Bronchial epithelial cell (primary cell): ENCODE measurements around the gene MRGPRD. TPM values are rescaled to one million over a fixed set of nuclear protein-coding genes. Genes with fewer than 3 reads are reported as not detected.

Source experiments
- DNase-seq: peaks from one replicate; pipeline ENCODE4 v3.0.0-alpha.2; 2010; ENCODE audit warnings: low read depth
- FAIRE-seq: peaks from 2 replicates; lab custom pipeline; 2011; peaks lifted over from hg19 to GRCh38; lab: Jason Lieb, UNC
- H3K27me3 ChIP-seq: 2 replicates; pipeline ENCODE4 v1.5.1; 2011; ENCODE audit warnings: low read length; ENCODE audit not compliant: control insufficient read depth, insufficient read depth
- H3K36me3 ChIP-seq: 2 replicates; pipeline ENCODE4 v1.5.1; 2011; ENCODE audit warnings: low read length; ENCODE audit not compliant: control insufficient read depth, insufficient read depth
- H3K4me3 ChIP-seq: 2 replicates; pipeline ENCODE4 v1.5.1; 2011; ENCODE audit warnings: mild to moderate bottlenecking, low read depth, low read length, control low read depth
- total RNA-seq: library from RNA; depleted of rRNA; stranded (reverse); fragments of >200 nt; gene quantifications from 2 replicates; pipeline ENCODE4 v1.2.1, GENCODE V29; 2014
- TF ChIP-seq, protein P1 (sequence below): IDR thresholded peaks from 2 replicates; pipeline ENCODE4 v1.5.1; 2011; ENCODE audit warnings: mild to moderate bottlenecking, moderate library complexity, low read length, control low read depth, inconsistent platforms; ENCODE audit not compliant: insufficient read depth, severe bottlenecking

MRGPRD gene, protein sequence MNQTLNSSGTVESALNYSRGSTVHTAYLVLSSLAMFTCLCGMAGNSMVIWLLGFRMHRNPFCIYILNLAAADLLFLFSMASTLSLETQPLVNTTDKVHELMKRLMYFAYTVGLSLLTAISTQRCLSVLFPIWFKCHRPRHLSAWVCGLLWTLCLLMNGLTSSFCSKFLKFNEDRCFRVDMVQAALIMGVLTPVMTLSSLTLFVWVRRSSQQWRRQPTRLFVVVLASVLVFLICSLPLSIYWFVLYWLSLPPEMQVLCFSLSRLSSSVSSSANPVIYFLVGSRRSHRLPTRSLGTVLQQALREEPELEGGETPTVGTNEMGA
- total RNA-seq: not detected in 2 replicates

DNA sequence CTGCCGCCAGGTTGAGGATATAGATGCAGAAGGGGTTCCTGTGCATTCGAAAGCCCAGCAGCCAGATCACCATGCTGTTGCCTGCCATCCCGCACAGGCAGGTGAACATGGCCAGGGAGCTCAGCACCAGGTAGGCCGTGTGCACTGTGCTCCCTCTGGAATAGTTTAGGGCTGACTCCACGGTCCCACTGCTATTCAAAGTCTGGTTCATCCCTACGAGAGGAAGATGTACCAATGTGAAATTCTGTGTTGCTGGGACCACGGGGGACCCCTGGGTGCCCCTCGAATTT is at the start of gene MRGPRD:
Gene MRGPRD, minus strand, starts transcription at position 211 of the 290 bp plus-strand sequence. Its CDS starts 0 bp downstream, at position 211.
- no peak for FAIRE-seq

DNA sequence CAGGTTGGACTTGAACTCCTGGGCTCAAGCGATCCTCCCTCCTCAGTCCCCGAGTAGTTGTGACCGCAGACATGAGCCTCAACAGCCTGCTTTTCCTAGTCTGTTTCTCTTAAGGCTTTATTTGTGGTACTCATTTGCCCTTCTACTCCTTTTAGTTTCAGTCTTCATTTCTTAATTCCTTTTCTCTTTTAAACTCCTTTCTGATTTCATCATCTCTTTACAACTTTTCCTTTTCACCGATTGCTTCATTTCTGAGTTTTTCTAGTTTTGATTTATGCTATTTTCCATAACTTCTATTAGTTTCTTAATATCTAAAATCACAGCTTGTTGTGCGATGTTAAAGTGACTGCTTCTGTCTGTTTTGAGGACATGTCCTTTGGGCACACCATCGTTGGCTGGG is 49.5 kb upstream of the MRGPRD start:
- Histone ChIP-seq H3K27me3 (no peaks in the 10 kb centered on the region), H3K36me3 (no peaks in the 10 kb centered on the region), H3K4me3 (no peak overlapping the region)
- TF ChIP-seq, protein P1, sequence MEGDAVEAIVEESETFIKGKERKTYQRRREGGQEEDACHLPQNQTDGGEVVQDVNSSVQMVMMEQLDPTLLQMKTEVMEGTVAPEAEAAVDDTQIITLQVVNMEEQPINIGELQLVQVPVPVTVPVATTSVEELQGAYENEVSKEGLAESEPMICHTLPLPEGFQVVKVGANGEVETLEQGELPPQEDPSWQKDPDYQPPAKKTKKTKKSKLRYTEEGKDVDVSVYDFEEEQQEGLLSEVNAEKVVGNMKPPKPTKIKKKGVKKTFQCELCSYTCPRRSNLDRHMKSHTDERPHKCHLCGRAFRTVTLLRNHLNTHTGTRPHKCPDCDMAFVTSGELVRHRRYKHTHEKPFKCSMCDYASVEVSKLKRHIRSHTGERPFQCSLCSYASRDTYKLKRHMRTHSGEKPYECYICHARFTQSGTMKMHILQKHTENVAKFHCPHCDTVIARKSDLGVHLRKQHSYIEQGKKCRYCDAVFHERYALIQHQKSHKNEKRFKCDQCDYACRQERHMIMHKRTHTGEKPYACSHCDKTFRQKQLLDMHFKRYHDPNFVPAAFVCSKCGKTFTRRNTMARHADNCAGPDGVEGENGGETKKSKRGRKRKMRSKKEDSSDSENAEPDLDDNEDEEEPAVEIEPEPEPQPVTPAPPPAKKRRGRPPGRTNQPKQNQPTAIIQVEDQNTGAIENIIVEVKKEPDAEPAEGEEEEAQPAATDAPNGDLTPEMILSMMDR: no peak
- FAIRE-seq (no peak), DNase-seq (no peak)

More for the DNA sequence above, at the start of gene MRGPRD:
- no peak for DNase-seq
- Histone ChIP-seq H3K4me3 (no peak within 1 kb of the TSS), H3K27me3 (peaks cover 6% of the 10 kb centered on the region), H3K36me3 (no peaks in the 10 kb centered on the region)
- TF ChIP-seq, protein P1: no peak

DNA sequence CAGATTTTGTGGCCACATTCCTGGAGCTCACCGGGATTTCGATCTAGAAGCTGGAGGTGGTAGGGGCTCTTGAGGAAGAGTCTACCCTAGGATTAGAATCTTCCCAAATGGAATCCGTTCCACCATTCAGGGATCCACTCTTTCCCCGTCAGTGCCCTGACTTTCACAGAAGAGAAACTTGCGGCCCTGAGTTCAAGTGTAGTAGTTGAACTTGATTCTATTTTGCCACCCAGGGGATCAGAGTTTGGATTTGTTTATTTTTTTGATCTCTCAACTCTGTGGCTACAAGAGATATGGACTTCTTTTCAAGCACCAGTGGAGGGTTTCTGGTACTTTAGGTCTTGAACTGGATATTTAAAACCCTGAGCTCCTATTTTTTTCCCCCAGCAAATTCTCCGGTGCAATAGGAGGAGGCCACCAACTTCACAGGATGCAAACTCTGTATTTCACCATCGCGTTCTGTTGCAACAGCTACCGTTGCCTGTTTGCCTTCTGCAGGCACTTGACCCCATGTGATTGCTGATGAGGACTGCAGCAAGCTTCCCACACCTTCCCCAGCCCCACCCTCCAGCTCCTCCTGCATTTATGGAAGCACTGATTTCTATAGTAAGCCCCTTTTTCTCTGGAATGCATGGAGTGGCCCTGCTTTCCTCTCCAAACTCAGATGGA is 47.1 kb upstream of the MRGPRD start:
- no peaks in the 10 kb centered on the region for H3K27me3 ChIP-seq
- FAIRE-seq: no peak
- H3K4me3 ChIP-seq: no peak overlapping the region
- H3K36me3 ChIP-seq: no peaks in the 10 kb centered on the region
- TF ChIP-seq, protein P1: no peak
- DNase-seq: no peak

DNA sequence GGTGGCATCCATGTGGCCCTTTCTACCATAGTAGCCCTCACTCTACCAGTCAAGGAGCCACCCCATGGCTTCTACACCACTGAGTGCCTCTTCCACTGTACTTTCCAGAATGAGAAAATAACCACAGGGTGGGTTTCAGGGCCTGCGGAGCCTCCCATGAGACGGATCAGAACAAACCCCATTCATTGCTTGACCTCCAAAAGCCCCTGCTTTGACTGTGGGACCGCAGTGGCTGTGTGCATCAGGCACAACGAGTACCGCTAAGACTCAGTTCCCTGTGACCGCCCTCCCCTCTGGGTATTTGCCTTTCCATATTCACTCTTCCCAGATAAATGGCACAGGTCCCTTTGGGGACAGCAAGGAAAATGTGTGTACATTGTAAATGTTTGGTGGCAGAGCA is 43.7 kb upstream of the MRGPRD start:
- H3K4me3 ChIP-seq: no peak overlapping the region
- TF ChIP-seq, protein P1: no peak
- H3K36me3 ChIP-seq: no peaks in the 10 kb centered on the region
- FAIRE-seq: no peak
- no peak for DNase-seq
- no peaks in the 10 kb centered on the region for H3K27me3 ChIP-seq

DNA sequence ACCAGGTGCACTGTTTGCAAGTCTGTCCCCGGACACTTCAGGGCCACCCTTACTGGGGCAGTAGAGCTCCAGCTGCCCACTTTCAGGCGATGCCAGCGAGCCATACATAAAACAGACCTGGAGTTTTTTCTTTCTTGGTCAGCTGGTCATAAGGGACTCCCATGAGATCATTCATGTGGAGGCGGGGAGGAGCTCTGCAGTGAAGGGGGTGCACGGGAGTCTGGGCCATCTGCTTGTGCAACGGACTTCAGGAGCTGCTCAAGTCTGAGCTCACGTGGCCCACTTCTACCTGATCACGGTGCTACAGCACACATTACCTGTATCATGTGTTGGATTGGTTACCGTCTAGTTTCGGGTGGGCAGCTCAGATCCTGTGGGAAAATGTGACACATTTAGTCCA is 41.5 kb upstream of the MRGPRD start:
- Histone ChIP-seq H3K36me3 (no peaks in the 10 kb centered on the region), H3K4me3 (no peak overlapping the region), H3K27me3 (no peaks in the 10 kb centered on the region)
- FAIRE-seq (no peak), DNase-seq (no peak)
- TF ChIP-seq, protein P1: no peak

DNA sequence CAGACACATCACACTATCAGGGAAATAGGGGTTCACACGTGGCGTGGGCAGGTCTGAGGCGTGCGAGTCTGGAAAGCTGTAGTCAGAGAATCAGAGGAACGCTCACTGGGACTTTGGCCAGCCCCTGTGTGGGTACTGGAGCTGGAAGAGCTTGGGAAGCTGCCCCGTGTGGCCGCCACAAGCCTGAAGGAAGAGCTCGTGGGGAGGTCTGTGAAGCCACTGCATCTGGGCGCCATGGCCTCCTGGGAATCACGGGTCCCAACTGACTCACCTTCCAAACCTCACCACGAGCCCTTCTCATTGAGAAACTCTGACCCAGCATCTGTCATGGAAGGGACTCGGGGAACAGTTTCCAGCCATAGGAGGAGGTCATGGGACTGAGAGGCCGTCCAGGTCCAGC is 38.1 kb upstream of the MRGPRD start:
- Histone ChIP-seq H3K27me3 (peaks cover 2% of the 10 kb centered on the region), H3K36me3 (no peaks in the 10 kb centered on the region), H3K4me3 (no peak overlapping the region)
- FAIRE-seq (no peak), DNase-seq (no peak)
- TF ChIP-seq, protein P1: no peak
